D341Med (cell line): ENCODE results near the gene POPDC2.
"Not testable (repeated sequence)": the region's sequence is repeated elsewhere in the genome, so short reads cannot be mapped to it uniquely, and the experiment has no call there.

Experiments used
- DNase-seq: peaks from one replicate; pipeline ENCODE4 v3.0.0; 2012; ENCODE audit warnings: low spot score

POPDC2 gene, protein sequence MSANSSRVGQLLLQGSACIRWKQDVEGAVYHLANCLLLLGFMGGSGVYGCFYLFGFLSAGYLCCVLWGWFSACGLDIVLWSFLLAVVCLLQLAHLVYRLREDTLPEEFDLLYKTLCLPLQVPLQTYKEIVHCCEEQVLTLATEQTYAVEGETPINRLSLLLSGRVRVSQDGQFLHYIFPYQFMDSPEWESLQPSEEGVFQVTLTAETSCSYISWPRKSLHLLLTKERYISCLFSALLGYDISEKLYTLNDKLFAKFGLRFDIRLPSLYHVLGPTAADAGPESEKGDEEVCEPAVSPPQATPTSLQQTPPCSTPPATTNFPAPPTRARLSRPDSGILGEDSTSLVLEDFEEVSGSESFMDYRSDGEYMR

GRCh38 chr3:119660474-119661440, at the start of gene POPDC2:
TSS of gene POPDC2 (minus strand) at chr3:119660589. CDS start at chr3:119660423, 166 bp downstream.
- DNase-seq = no peak

GRCh38 chr3:119703820-119704531, 43.6 kb upstream of the POPDC2 start:
- no peak for DNase-seq

- DNase-seq = peak; percentile 92
Observed at GRCh38 chr3:119702530-119703527, 42.4 kb upstream of the POPDC2 start, which contains the start of gene CFAP91. TSS of gene CFAP91 (plus strand) at chr3:119703022. CDS start at chr3:119703099, 77 bp downstream.

GRCh38 chr3:119700920-119701734, 40.7 kb upstream of the POPDC2 start:
- DNase-seq = no peak

GRCh38 chr3:119700269-119700919, 40.0 kb upstream of the POPDC2 start:
- no peak for DNase-seq

DNA sequence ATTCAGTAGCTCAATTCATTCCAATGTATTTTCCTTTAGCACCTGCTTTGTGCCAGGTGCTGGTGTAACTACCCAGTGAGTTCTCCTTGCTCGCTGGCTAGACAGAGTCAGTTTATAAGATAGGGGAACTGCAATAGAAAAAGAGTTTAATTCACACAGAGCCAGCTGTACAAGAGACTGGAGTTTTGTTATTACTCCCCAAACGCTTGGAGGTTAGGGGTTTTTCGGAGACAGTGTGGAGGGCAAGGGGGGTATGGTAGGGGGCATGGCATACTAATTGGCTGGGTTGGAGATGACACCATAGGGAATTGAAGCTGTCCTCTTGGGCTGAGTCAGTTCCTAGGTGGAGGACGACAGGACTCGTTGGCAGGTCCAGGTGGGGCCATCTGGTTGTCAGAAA, 37.0 kb upstream of the POPDC2 start:
- no peak for DNase-seq

GRCh38 chr3:119695480-119695879, 35.1 kb upstream of the POPDC2 start:
- peak; percentile 26 for DNase-seq

DNA sequence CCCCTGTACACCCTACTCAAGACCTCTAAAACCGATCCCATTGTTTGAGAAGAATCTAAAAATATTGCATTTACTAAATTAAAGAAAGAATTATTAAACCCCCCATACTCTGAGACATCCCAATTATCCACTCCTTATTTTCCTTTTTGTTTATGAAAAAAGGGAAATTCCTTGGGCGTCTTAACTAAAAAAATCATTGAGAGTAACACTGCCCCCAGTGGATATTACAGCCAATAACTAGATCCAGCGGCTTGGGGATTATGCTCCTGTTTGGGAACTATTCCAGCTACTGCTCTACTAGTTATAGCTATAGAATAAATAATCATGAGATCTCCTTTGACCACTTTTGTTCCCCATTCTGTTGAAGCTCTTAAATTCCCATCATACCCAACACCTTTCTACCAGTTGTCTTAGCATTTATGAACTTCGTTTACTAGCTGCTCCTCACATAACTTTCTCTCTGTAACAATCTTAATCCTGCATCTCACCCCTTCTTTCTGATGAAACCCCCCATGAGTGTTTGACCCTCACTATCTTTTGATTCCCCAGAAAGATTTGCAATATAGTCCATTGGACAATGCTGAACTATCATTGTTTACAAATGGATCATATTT, 29.8 kb upstream of the POPDC2 start:
- peak; percentile 53 for DNase-seq

- no peak for DNase-seq
Observed at GRCh38 chr3:119683421-119683820, 23.0 kb upstream of the POPDC2 start.

DNA sequence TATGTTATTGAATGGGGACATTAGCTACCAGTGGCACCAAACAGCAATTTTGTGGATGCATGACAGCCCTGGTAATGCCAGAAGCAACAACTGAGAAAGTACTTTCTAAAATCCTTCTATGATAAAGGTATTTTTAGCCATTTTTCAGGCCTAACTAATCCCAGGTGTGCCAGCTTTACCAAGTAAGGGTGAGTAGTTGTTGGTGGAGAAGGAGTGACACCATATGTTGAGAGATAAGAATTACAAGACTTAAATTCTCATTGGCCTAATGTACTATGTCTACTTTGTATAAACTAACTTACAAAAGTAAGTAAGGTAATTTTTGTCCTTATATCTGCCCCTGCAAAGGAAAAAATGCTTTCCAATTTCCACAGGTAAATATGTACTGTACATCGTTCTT, 20.9 kb upstream of the POPDC2 start:
- peak; percentile 32 for DNase-seq

DNA sequence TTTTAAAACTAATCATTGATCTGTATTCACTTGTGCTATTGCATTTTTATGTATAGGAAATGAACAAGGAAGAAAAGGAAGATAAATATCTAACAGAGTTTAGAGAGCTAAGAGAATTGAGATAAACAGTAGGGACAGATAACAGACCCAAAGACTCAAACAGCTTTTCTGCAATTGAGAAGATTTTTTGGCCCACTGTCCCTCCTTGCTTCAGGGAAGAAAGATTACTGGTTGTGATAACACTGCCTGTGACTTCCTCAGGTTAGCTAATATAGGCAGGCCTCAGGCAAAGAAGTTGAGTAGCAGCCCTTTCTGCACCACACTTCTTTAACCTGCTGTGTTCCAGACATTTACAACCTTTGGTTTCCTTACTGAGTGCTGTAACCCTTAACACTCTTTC, 19.5 kb upstream of the POPDC2 start:
- no peak for DNase-seq

DNA sequence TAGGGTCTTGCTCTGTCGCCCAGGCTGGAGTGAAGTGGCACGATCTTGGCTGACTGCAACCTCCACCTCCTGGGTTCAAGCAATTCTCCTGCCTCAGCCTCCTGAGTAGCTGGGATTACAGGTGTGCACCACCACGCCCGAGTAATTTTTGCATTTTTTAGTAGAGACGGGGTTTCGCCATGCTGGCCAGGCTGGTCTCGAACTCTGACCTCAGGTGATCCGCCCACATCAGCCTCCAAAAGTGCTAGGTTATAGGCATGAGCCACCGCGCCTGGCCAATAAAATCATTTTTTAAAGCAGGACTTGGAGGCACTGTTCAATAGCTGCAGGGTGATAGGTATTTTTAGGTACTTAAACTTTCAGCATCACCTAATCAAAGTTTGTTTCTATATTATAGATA, 17.8 kb upstream of the POPDC2 start:
- DNase-seq = not testable (repeated sequence)

GRCh38 chr3:119677641-119677934, 17.2 kb upstream of the POPDC2 start:
- DNase-seq = no peak

DNA sequence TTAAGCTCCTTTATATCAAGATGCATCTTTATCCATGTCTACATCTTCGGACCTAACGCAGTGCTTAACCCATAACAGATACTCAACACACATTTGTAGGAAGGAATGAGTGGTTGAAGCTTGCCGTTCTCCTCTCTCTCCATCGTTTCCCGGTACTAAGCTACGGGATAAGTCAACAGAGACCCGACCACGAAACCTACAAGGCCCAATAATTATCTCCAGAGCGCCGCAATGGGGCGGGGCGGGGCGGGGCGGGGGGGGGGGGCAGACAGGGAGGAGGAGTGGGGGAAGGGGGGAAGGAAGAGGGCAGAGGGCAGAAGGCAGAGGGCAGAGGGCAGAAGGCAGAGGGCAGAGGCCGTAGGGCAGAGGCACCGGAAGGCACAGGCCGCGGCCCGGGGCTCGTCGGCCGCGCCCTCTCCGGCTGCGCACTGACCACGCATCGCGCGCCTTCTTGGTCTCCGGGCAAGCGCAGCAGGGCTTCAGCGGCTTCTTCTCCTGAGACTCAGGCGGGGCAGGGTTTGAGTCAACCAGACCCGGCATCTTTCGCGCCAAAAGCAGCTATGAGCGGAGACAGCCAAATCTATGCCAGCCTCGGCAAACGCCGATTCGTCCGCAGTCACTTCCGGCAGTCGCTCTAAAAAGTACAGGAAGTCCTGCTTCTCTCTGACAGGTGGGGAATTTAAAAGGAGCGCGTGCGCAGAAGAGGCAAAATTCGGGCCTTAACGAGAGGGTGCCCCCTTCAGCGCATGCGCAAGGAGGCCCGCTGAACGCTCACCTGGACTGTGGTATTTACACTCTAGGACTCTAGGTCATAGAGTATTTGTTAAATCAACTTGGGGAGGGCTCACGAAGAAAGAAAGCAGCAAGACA, 16.6 kb upstream of the POPDC2 start, which contains the start of gene COX17:
COX17 (minus strand) TSS at position 636 of the 870 bp plus-strand sequence; CDS start at position 540, 96 bp downstream.
- peak; percentile 94 for DNase-seq

DNA sequence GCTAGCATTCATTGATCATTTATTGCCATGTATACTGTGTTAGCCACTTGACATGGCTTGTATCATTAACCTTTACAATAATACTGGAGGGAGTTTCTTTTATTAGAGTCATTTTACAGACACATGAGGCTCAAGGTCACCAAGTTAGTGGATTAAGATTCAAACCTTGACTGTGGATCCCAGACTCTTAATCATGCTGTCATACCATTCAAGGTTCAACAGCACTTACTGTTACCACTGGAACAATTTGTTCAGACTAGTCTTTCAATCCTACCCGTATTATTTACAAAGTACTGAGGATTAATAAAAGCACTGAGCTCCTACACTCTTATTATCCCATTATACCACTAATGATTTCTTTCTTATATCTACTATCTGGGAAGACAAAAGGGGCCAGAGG, 15.6 kb upstream of the POPDC2 start:
- DNase-seq = no peak

- no peak for DNase-seq
Observed at GRCh38 chr3:119675188-119675874, 14.9 kb upstream of the POPDC2 start.

DNA sequence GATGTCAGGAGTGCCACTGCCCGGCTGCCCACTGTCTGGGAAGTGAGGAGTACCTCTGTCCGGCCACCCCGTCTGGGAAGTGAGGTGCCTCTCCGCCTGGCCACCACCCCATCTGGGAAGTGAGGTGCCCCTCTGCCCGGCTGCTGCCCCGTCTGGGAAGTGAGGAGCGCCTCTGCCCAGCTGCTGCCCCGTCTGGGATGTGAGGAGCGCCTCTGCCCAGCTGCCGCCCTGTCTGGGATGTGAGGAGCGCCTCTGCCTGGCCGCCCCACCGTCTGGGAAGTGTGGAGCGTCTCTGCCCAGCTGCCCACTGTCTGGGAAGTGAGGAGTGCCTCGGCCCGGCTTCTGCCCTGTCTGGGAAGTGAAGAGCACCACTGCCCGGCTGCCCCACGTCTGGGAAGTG, 13.5 kb upstream of the POPDC2 start:
- DNase-seq = no peak

- no peak for DNase-seq
Observed at GRCh38 chr3:119672776-119673175, 12.4 kb upstream of the POPDC2 start.
